Frontal cortex (tissue), 4 donors: ENCODE results near the gene ITGAX. TPM values are rescaled to one million over a fixed set of nuclear protein-coding genes. Genes with fewer than 3 reads are reported as not detected.

Experiments used
- DNase-seq, 2 donors: peaks; one replicate each; pipeline ENCODE4 v3.0.0; 2012; ENCODE audit warnings: low spot score in 2 of 2
- FAIRE-seq: peaks from 2 replicates; lab custom pipeline; 2012; peaks lifted over from hg19 to GRCh38; lab: Jason Lieb, UNC
- total RNA-seq: library from RNA; depleted of rRNA; stranded (reverse); fragments of >200 nt; gene quantifications from one replicate; pipeline ENCODE4 v1.2.3, GENCODE V29; 2014
- donor health status: control.
- donor health status: control.
- donor health status: control.

The ITGAX gene
- total RNA-seq, 1 donor from 2014 or later: 0.41 TPM

DNA sequence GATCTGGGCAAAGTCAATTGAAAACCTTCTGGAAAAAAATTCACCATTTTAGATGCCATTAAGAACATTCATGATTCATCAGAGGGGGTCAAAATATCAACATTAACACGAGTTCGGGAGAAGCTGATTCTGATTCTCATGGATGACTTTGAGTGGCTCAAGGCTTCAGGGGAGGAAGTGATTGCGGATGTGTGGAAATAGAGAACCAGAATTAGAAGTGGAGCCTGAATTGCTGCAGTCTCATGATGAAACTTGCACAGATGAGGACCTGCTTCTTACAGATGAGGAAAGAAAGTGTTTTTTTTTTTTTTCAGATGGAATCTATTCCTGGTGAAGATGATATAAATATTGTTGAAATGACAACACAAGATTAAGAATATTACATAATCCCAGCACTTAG is 12.9 kb downstream of the ITGAX start:
- DNase-seq (no peak), FAIRE-seq (no peak)

DNA sequence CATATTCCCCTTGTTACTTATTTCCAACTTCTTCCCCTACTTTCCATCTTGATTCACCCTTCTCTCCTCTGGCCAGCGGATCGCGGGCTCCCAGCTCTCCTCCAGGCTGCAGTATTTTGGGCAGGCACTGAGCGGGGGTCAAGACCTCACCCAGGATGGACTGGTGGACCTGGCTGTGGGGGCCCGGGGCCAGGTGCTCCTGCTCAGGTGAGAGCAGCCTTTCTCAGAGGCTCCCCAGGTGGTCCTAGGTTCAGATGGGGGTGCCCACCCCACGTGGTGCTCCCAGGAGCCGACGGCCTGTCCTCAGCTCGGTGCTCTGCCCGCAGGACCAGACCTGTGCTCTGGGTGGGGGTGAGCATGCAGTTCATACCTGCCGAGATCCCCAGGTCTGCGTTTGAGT is 16.0 kb downstream of the ITGAX start:
- FAIRE-seq (no peak), DNase-seq (no peak)

DNA sequence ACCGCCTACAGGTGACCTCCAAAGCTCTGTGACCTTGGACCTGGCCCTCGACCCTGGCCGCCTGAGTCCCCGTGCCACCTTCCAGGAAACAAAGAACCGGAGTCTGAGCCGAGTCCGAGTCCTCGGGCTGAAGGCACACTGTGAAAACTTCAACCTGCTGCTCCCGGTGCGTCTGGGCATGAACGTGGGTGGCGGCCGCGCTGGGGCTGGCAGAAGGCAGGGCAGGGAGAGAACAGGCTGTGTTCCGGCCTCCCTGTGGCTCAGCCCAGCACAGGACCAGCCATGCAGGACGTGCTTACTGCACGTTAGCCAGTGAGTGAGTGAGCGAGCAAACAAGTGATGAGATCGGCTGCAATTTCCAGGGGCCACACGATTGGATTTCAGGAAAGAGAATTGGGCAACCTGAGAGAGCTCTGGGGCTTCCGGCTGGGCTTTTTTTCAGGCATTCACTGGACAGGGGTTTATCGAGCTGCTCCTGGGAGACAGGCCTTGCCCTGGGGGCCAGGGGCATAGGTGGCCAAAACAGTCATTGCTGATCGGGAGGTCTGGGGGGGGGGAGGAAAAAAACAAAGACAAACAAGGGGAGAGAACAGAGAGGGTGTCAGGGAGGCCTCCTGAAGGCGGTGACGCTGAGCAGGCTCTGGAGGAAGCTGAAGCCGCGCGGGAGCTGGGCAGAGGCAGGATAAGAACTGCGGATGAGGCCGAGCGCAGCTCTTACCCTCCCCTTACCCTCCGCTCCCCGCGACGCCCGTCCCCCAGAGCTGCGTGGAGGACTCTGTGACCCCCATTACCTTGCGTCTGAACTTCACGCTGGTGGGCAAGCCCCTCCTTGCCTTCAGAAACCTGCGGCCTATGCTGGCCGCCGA is 16.9 kb downstream of the ITGAX start:
- DNase-seq: no peak
- FAIRE-seq: no peak

DNA sequence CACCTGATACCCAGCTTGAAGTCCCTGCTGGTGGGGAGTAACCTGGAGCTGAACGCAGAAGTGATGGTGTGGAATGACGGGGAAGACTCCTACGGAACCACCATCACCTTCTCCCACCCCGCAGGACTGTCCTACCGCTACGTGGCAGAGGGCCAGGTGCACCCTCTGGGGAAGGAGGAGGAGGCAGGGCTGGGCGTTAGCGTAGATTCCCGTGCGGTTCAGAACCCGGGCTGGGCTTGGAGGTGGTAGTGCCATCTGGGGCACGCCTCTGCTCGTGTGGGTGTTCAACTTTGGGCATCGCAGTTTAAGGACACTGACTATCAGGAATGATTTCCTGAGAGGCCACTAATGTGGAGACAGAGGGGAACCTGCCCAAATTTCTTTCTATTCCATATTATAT is 18.3 kb downstream of the ITGAX start:
- DNase-seq (no peak), FAIRE-seq (no peak)

DNA sequence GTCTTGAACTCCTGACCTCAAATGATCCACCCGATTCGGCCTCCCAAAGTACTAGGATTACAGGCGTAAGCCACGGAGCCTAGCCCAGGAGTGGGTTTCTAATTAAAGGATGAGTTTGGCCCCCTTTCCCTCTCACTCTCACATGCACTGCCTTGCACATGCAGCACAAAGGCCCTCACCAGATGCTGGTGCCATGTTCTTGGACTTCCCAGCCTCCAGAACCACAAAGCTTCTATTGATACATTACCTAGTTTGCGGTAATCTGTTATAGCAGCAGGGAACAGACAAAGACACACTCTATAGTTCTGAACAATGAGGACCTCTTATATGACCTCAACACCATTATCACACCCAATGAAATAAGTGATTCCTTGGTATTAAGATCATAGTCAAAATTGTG is 20.3 kb downstream of the ITGAX start:
- DNase-seq (no peak), FAIRE-seq (no peak)

DNA sequence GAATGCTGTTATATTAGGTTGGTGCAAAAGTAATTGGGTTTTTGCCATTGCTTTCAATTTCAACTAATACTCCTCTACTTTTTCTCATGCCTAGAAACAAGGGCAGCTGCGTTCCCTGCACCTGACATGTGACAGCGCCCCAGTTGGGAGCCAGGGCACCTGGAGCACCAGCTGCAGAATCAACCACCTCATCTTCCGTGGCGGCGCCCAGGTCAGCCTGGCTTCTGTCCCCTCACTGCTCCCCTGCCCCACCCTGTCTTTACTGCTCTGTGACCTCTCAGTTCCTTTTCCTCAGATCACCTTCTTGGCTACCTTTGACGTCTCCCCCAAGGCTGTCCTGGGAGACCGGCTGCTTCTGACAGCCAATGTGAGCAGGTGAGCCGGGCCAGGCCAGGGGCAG is 21.7 kb downstream of the ITGAX start:
- FAIRE-seq: no peak
- no peak for DNase-seq

DNA sequence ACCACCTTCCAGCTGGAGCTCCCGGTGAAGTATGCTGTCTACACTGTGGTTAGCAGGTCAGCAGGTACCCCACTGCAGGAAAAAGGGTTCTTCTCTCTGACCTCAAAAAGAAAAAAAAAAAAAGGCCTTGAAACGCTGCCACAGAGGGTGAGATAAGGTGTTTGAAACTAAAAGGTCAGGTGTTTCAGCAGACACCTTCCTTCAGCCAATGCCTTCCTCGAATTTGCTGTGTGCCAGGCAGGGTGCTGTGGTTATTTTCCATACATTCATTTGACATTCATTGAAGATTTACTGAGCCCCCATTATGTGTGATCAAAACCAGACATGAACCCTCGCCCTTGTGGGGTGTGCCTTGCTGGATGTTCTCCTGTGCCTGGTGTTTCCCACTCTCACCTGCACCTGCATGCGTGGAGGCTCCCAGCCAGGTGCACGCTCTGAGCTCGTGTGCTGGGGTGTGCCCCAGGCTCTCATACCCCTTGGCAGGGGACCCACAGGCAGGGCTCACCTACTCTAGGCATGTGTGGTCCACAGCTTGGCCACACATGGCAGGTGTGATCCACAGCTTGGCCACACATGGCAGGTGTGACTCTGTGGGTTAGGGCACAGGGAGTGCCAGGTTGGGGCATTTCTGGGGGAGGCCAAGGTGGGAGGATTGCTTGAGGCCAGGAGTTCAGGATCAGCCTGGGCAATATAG is 22.4 kb downstream of the ITGAX start:
- DNase-seq (no peak), FAIRE-seq (no peak)

DNA sequence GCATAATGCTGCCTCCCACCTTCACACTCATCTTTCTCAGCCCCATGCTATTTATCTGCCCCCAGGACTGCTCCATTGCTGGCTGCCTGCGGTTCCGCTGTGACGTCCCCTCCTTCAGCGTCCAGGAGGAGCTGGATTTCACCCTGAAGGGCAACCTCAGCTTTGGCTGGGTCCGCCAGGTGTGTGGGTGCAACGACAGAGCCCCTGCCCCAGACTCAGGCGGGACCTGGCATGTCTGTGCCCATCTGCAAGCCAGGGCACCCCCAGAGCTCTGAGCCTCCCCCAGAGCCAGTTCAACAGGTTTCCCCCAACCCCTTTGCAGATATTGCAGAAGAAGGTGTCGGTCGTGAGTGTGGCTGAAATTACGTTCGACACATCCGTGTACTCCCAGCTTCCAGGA is 25.2 kb downstream of the ITGAX start:
- FAIRE-seq (no peak), DNase-seq (no peak)

DNA sequence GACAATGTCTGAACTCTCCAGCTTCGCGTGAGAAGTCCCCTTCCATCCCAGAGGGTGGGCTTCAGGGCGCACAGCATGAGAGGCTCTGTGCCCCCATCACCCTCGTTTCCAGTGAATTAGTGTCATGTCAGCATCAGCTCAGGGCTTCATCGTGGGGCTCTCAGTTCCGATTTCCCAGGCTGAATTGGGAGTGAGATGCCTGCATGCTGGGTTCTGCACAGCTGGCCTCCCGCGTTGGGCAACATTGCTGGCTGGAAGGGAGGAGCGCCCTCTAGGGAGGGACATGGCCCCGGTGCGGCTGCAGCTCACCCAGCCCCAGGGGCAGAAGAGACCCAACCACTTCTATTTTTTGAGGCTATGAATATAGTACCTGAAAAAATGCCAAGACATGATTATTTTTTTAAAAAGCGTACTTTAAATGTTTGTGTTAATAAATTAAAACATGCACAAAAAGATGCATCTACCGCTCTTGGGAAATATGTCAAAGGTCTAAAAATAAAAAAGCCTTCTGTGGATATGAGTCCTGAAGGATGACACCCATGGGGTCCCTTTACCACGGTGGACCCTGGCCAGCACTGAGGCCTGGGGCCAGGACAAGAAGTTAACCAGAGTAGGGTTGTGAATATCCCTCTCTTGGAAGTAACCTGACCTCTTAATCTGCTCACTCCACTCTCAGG is 27.6 kb downstream of the ITGAX start:
- FAIRE-seq (no peak), DNase-seq (peak in 1 of 2 donors; percentile 52)

DNA sequence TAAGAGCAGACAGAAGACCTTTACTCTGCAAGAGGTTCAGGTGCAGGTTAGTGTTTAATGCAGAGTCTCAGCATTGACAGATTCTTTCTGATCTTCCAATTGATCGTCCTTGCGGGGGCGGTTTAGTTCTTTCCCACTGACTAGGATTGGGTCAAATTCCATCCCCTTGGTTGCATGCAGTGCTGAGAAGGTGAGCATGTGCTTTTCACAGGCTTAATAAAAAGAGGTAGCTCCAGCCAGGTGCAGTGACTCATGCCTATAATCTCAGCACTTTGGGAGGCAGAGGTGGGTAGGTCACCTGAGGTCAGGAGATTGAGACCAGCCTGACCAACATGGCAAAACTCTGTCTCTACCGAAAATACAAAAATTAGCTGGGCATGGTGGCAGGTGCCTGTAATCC is 30.7 kb downstream of the ITGAX start:
- no peak for DNase-seq
- FAIRE-seq: no peak

DNA sequence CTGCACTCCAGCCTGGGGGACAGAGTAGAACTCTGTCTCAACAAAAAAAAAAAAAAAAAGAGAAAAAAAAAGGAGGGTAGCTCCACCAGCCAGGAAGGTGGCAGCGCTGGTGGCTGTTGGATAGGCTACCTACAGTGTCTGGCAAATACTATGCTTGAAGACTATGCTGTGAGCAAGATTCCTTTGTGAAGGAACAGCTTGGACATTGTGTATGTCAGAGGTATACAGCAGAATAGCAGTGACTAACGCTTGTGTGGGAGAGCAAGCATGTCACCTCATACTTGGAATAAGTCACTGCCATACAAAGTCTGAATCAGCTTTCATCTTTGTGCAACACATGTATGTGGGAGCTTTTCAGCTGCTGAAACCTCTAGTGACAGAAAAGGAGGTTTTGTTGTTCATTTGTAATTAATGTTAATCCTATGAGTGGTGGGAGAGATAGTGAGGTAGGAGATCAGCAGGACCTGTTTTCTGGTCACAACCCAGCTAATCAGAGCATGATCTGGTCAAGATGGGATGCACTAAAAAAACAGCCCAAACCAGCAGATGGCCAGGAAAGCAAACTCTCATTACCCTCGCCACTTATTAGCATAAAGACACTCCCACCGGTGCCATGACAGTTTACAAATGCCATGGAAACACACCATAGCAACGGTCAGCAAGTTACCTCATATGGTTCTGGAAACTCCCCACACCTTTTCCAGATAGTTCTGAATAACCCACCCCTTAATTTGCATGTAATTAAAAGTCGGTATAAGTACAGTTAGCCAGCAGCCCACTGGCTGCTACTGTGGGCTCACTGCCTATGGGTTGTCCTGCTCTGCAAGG is 31.4 kb downstream of the ITGAX start:
- DNase-seq (no peak), FAIRE-seq (no peak)

DNA sequence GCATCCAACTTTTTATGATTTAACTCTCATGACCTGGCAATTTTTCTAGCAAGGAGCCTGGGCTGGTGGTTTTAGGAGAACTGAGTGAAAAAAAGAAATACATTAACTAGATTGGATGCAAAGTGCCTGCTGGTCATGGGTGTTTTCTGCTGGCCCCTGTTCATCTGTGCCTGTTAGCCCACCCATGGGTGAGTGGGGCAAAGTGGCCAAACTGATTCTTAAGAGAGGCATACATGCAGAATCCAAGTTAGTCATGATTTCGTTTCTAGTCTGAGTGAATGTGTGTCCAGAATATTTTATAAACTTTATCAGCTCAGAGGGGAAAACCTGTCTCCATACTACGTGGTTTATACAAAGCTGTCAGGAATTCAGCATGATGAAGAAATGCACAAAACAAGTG is 33.6 kb downstream of the ITGAX start:
- FAIRE-seq: no peak

DNA sequence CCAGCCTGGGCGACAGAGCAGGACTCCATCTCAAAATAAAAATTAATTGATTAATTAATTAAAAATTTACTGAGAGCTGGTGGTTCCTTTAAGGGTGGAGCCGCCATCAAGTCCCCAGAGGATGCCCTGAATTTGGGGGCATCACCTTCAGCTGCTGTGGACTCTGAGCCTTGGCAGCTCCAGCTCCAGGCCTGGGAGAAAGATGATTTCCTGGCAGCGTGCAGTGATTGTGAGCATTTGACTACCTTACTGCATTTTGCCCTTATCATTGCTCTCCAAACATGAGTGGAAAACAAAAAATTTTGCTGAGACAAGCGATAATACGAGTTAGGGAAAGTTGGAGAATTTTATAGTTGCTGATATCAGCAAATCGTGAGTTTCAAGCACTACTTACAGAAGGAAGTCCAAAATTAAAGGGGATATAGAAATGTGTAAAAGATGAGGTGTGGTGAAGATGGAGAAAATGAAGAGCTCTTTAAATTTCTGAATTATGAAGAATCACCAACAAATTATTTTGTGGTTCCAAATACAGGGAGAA is 35.6 kb downstream of the ITGAX start:
- FAIRE-seq (no peak), DNase-seq (no peak)

More for the DNA sequence above, 33.6 kb downstream of the ITGAX start:
- no peak for DNase-seq

DNA sequence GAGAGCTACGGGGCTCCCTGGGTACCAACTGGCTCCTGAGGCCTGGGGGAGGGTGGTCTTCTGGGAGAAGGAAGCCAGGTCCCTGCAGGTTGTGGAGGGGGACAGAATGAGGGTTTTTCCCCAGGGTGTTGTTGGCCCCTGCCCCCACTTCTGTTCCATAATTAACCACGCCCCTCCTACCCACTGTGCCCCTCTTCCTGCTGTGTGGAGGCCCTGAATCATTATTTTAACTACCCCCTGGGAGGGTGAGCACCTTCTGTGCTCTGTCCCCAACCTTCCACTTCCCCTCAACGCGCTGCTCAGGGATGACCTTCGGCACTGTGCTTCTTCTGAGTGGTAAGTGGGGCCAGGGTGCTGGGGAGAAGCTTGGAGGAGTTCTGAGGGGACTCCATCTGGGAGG is 38.1 kb downstream of the ITGAX start, which contains the start of gene ITGAD:
ITGAD (plus strand) TSS at position 280 of the 400 bp plus-strand sequence; CDS start at position 306, 26 bp downstream.
- FAIRE-seq (no peak), DNase-seq (no peak)

DNA sequence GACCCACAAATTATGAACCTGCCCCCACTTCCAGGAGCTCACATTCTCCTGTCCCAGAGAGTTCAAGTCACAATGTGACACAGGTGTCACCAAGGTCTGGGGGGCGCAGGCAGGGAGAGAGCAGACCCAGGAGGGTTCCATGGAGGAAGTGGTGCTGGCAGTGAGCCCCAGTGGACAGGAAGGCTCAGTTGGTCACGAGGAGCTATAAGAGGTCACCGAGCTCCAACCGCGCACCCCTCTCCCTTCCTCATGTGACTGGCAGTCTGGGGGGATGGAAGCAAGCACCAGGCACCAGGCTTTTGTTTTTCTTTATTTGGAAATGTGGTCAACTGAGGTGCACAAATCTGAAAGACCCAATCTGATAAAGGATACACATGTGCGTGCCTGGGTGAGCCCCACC is 40.7 kb downstream of the ITGAX start:
- no peak for FAIRE-seq
- DNase-seq: no peak

DNA sequence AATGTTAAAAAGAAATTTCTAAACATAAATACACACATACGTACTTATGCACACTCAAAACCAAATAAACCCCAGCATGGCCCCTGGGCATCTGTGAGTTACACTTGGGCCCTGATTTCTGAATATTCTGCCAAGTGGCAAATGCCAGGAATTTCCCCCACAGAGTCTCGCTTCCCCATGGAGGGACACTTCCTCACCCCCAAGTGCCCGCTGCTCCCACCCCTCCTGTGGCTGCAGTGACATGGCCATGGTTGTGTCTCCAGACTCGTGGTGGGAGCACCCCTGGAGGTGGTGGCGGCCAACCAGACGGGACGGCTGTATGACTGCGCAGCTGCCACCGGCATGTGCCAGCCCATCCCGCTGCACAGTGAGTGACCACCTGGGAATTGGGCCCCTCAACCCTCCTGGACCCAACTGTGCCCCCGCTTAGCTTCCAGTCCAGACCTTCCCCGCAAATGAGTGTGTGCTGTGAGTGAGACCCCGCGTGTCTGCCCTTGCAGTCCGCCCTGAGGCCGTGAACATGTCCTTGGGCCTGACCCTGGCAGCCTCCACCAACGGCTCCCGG is 42.2 kb downstream of the ITGAX start:
- FAIRE-seq (no peak), DNase-seq (no peak)

DNA sequence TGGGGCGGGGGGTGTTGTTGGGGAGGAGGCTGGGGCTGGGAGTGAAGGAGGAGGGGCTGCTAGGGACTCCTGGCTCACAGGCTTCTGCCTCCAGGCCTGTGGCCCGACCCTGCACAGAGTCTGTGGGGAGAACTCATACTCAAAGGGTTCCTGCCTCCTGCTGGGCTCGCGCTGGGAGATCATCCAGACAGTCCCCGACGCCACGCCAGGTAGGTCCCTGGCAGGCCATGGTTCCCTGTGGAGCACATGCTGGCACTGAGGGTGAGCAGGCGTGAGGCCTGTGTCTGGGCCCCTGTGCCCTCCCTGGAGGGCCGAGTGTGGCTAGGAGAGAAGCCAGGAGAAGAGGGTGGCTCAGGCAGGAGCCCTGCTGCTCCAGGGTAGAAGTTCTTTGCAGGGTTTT is 42.7 kb downstream of the ITGAX start:
- DNase-seq (no peak), FAIRE-seq (no peak)

DNA sequence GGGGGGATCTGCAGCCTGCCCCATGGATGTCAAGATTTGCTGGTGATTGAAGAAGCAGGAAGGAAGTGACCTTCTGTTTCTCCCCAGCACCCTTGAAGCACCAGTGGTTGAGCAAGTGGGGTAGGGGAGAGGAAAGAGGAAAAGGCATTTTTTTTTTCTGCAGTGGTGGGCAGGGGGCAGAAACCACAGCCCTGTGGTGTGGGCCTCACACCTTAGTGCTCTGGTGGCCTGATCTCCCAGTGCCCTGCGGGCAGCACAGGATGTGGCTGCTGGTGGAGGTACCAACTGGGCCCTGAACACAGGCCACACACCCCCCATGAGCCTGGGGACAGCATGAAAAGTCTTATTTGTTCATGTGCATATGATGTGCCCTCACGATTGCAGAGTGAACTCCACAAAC is 45.2 kb downstream of the ITGAX start:
- FAIRE-seq: no peak
- DNase-seq: no peak

DNA sequence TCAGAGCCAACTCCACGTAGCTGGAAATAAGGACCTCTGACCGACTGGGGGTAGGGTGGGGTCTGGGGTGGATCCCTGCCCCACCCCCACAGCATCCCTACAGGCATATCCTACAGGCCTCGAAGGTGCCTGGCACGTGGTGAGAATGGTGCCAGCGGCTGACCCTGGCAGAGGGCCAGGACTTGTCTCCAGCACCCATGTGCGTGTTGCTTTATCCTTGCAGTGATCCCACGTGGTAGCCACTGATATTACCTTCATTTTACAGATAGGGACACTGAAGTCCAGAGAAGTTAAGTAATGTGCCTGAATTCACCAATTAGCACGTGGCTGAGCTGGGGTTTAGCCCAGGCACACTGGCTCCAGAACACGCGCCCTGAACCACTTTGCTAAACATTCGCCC is 46.5 kb downstream of the ITGAX start:
- no peak for DNase-seq
- no peak for FAIRE-seq
